Ecto neural progenitor cell (in vitro differentiated cells): ENCODE data around the gene PTPDC1.
"Not testable (repeated sequence)": the region's sequence is repeated elsewhere in the genome, so short reads cannot be mapped to it uniquely, and the experiment has no call there.

ENCODE experiments used
- DNase-seq: peaks from one replicate; pipeline ENCODE4 v3.0.0-alpha.2; 2018; ENCODE audit warnings: low spot score

The PTPDC1 gene

DNA sequence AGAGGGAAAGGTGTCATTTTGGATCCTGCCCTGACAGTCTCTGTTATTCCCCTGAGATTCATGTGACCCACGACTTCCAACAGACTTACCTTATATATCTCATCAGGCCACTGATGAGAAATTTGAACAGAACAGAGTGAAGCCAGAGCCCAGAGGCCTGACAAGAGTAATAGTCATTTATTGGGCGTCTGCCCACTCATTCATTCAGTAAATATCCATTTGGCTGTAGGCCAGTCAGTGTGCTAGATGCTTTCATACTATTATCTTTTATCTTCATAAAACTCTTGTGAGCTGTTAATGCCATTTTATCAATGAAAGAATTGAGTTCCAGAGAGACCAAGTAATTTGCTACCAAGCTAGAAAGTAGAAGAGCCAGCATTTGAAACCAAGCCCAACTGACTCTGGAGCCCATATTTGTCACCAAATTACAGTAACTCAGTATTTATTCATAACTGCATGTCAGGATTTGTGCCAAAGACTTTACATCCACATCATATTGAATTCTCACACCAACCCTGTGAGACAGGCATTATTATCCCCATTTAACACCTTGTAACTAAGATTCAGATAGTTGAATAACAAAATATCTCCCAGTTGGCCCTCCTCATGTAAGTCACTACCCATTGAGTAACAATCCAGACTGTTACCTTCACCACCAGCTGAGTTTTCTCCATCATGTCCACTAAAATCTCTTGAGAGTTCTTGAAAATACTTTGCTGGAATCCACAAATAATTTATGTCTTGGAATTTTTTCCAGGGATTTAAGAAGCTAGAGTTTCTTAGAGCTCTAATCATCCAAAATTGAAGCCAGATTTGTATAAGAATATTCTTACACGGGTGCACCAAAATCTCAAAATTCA lies 2.5 kb downstream of the PTPDC1 start:
- no peak for DNase-seq

- DNase-seq, result not testable (repeated sequence)
Measured at GRCh38 chr9:94094219-94095145, 10.2 kb downstream of the PTPDC1 start.

GRCh38 chr9:94096819-94097577 lies 12.7 kb downstream of the PTPDC1 start:
- DNase-seq, result no peak

DNA sequence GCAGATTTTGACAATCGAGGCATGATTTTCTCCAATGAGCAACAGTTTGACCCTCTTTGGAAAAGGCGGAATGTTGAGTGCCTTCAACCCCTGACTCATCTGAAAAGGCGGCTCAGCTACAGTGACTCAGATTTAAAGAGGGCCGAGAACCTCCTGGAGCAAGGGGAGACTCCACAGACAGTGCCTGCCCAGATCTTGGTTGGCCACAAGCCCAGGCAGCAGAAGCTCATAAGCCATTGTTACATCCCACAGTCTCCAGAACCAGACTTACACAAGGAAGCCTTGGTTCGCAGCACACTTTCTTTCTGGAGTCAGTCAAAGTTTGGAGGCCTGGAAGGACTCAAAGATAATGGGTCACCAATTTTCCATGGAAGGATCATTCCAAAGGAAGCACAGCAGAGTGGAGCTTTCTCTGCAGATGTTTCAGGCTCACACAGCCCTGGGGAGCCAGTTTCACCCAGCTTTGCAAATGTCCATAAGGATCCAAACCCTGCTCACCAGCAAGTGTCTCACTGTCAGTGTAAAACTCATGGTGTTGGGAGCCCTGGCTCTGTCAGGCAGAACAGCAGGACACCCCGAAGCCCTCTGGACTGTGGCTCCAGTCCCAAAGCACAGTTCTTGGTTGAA lies 13.6 kb downstream of the PTPDC1 start:
- no peak for DNase-seq

DNA sequence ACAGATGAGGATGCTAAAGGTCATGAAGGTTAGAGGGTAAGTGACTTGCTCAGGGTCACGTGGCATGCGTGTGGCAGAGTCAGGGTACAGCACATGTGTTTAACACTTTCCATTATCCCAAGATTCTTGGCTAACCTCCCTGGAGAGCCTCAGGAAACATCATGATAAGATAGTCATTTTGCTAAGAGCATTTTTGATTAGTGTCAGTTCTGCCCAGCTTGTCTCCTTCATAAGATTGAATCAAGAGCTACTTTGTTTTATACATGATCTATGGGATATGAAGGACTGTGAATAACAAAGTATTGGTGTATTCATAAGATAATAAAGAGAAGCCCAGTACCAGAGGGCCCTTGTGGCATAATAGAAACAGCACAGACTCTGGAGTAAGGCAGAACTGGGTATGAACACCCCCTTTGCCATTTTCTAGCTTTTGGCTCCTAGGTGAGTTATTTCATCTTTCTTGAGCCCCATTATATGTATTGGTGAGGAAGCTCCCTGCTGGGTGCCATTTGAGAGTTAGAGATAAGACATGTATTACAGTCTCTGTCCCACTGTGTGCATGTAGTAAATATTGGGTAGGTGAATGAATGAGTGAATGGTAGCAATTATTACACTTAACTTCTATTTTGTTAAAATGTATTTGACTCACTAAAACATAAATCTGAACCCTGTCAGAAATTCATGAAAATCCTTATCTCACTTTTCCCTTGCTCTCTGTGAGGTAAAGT lies 16.1 kb downstream of the PTPDC1 start:
- no peak for DNase-seq

GRCh38 chr9:94101162-94101853 lies 17.0 kb downstream of the PTPDC1 start:
- no peak for DNase-seq

GRCh38 chr9:94108584-94108983 lies 24.3 kb downstream of the PTPDC1 start:
- DNase-seq, result no peak

- no peak for DNase-seq
Measured at GRCh38 chr9:94110821-94111252, 26.6 kb downstream of the PTPDC1 start.

GRCh38 chr9:94111446-94111845 lies 27.2 kb downstream of the PTPDC1 start:
- DNase-seq, result no peak

DNA sequence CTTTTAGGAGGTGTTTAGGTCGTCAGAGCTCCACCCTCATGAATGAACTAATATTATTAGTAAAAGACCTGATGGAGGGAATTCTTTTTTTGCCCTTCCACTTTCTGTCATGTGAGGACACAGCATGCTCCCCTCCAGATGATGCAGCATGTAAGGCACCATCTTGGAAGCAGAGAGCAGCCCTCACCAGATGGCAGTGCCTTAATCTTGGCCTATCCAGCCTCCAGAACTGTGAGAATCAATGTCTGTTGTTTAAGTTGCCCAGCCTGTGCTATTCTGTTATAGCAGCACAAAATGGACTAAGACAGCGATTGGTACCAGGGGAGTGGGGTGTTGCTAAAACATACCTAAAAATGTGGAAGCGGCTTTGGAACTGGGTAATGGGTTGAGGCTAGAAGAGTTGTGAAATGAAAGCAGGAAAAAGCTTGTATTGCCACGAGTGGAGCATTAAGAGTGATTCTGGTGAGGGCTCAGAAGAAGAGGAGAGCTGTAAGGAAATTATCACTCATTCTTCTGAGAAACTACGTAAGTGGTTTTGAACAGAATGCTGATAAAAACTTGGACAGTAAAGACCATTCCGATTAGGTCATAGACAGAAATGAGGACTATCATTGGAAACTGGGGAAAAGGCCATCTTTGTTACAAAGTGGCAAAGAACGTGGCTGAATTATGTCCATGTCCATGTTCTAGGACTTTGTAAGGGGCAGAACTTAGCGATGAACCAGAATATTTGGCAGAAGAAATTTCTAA lies 28.6 kb downstream of the PTPDC1 start:
- no peak for DNase-seq

DNA sequence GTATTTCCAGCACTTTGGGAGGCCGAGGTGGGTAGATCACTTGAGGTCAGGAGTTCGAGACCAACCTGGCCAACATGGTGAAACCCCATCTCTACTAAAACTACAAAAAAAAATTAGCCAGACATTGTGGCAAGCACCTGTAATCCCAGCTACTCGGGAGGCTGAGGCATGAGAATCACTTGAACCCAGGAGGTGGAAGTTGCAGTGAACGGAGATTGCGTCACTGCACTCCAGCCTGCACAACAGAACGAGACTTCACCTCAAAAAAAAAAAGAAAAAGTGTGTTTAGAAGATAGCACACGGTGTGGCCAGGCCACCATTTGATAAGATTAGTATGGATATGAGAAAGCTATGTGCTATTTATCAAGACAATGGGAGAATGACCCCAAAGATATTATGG lies 35.8 kb downstream of the PTPDC1 start:
- not testable (repeated sequence) for DNase-seq

DNA sequence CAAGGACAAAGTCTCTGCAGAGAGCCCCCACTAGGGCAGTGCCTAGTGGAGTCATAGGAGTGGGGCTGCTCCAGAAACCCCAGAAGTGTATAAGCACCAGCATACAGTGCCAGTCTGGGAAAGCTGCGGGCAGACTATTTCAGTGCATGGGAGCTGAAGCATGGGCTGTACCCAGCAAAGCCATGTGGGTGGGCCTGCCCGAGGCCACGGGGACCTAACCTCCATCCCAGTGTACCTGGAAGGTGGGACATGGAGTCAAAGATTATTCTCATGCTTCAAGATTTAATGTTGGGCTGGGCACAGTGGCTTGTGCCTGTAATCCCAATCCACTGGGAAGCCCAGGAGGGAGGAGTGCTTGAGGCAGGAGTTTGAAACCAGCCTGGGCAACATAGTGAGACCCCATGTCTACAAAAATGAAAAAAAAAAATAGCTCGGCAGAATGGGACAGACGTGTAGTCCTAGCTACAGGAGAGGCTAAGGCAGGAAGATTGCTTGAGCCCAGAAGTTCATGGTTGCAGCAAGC lies 36.7 kb downstream of the PTPDC1 start:
- DNase-seq, result no peak

- DNase-seq, result no peak
Measured at GRCh38 chr9:94126844-94127243, 42.6 kb downstream of the PTPDC1 start.

GRCh38 chr9:94127806-94128205 lies 43.5 kb downstream of the PTPDC1 start:
- no peak for DNase-seq

- DNase-seq, result no peak
Measured at GRCh38 chr9:94128580-94128979, 44.3 kb downstream of the PTPDC1 start.

GRCh38 chr9:94134629-94135028 lies 50.4 kb downstream of the PTPDC1 start:
- no peak for DNase-seq

DNA sequence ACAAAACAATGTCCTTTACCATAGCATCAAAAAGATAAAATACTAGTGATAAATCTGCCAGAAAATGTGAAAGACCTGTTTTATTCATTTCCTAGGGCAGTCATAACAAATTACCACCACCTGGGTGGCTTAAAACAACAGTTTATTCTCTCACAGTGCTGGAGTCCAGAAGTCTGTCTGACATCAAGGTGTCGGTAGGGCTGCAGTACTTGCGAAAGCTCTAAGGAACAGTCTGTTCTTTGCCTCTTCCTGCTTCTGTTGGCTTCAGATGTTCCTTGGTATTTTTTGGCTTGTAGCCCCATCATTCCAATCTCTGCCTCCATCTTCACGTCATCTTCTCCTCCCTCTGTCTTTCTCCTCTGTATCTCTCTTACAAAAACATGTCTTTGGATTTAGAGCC lies 51.0 kb downstream of the PTPDC1 start:
- no peak for DNase-seq

DNA sequence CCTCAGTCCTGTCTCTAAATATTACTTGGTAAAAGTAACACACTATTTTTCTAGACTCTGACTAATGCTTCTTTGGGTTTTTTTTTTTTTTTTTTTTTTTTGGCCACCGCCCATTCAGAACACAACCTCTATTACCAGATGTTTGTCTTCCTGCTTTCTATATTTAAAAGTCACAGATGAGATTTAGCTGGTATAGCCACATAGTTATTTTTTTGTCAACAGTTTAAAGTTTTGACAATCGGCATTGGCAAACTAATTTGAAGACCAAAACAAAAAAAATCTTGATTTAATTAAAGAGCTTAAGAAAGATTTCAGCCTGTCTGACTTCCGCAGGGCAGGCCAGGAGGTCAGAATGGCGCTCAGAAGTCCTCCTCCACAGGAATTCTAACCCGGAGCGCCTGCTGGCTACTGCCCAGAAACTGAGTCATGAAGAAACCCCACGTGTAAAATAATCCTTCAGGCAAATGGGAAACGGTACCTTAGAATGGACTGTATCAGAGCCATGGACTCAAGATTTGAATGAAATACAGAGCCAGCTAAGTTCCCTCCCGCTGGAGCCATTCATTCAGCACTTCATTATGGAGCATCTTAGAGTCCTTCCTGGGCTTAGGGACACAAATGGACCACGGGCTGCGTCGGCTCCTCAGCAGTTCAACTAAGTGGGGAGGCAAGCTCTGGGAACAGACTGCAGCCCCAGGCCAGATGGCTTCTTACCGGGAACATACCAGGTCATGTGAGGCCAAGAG lies 55.6 kb downstream of the PTPDC1 start:
- DNase-seq, result no peak

DNA sequence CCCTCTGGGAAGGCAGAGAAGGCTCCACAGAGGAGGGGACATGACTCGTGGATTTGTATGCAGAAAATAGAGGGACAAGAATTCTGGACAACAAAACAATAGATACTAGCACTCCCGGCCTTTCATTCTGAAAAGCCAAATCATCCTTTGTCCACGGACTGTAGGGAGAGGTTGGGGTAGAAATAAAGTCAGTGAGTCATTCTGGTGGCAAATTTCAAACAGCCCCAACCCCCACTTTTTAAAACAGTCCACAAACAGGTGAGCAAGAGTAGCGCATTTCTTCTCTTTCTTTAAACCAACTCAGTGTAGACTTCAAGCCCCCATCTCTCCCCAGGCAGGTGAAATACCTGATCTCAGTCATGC lies 56.1 kb downstream of the PTPDC1 start:
- no peak for DNase-seq
